Body of pancreas (tissue), 4 donors: Measurements from ENCODE around the gene PLPPR1. TPM values are rescaled to one million over a fixed set of nuclear protein-coding genes. Genes with fewer than 3 reads are reported as not detected.

Experiments
- ATAC-seq: fragments of 150-250 bp; one replicate; pipeline ENCODE4 v1.9.1; 2016
- DNase-seq, 4 donors: peaks; one replicate each; pipeline ENCODE4 v3.0.0-alpha.2; 2019
- H3K27ac ChIP-seq, 4 donors: fragments of 200-600 bp; sonication (generic); 1 replicate in 3 of 4; 2 replicates in 1 of 4; pipeline versions ENCODE4 v1.5.1 to v1.6.1; 2016 to 2019; ENCODE audit warnings: mild to moderate bottlenecking in 1 of 4, mixed read lengths in 1 of 4, moderate library complexity in 1 of 4
- H3K27me3 ChIP-seq, 2 donors: fragments of 200-600 bp; sonication (generic); one replicate each; pipeline ENCODE4 v1.6.0; 2016; ENCODE audit warnings: mild to moderate bottlenecking in 1 of 2
- H3K36me3 ChIP-seq, 2 donors: fragments of 200-600 bp; sonication (generic); replicated peaks in 1 of 2; 2 replicates each; pipeline ENCODE4 v1.5.1; 2016; ENCODE audit warnings: low read depth in 2 of 2; ENCODE audit not compliant: insufficient read depth in 1 of 2
- H3K4me1 ChIP-seq: fragments of 200-600 bp; sonication (generic); one replicate; pipeline ENCODE4 v1.6.0; 2016
- H3K4me3 ChIP-seq, 2 donors: fragments of 200-600 bp; sonication (generic); 1 replicate in 1 of 2; 2 replicates in 1 of 2; pipeline ENCODE4 v1.5.1; 2016 to 2019
- H3K9me3 ChIP-seq, 3 donors: fragments of 200-600 bp; sonication (generic); 1 replicate in 2 of 3; 2 replicates in 1 of 3; pipeline ENCODE4 v1.5.1; 2016
- CTCF ChIP-seq, 7 experiments: fragments of 450-650 bp in 4 of 7; fragments of 200-600 bp in 3 of 7; sonication (generic) in 3 of 7; IDR thresholded peaks; one replicate each; pipeline ENCODE4 v1.5.1; 2016 to 2019; ENCODE audit warnings: antibody characterized with exemption in 7 of 7
- POLR2A ChIP-seq, 3 donors: fragments of 450-650 bp; IDR thresholded peaks; one replicate each; pipeline ENCODE4 v1.6.1; 2016; ENCODE audit warnings: antibody characterized with exemption in 3 of 3, mild to moderate bottlenecking in 2 of 3
- WGBS, 2 donors: methylation state at CpG; one replicate each; pipeline ENCODE4 v1.1.5; 2017; 5-methylcytosine and 5-hydroxymethylcytosine counted together
- intact Hi-C: fragments of 100-400 bp; cut with DNase I; formaldehyde crosslinking; loops from one replicate; pipeline ENCODE4 v1.15.1; 2023
- total RNA-seq, 2 donors: library from RNA; depleted of rRNA; stranded (reverse); fragments of >200 nt; gene quantifications; one replicate each; pipeline ENCODE4 v1.1.0, GENCODE V29; 2016

PLPPR1 gene
- total RNA-seq, 2 donors from 2014 or later, result 0.26 TPM; not detected in 1

GRCh38 chr9:101354765-101355708 is 326.5 kb downstream of the PLPPR1 start:
- Histone ChIP-seq H3K4me3 (no peak overlapping the region), H3K9me3 (no peaks in the 10 kb centered on the region), H3K36me3 (no peaks in the 10 kb centered on the region), H3K27me3 (no peaks in the 10 kb centered on the region), H3K27ac (peak overlapping the region in 3 of 4 donors; percentile 9 to 42 (median 14)), H3K4me1 (peaks cover 16% of the 10 kb centered on the region)
- WGBS, 2 donors, result 49 to 63% methylated on average over 6 to 7 of the region's 7 CpGs
- DNase-seq (no peak), ATAC-seq (no peak)
- no peak for TF ChIP-seq CTCF (IDR thresholded peaks at IDR 0.05)
- intact Hi-C loops, result no loop called here

GRCh38 chr9:101356619-101357018 is 328.1 kb downstream of the PLPPR1 start:
- Histone ChIP-seq H3K27me3 (no peaks in the 10 kb centered on the region), H3K9me3 (no peaks in the 10 kb centered on the region), H3K4me1 (peaks cover 16% of the 10 kb centered on the region), H3K4me3 (no peak overlapping the region), H3K27ac (no peak overlapping the region), H3K36me3 (no peaks in the 10 kb centered on the region)
- DNase-seq, result no peak
- WGBS, 2 donors, result 30 to 50% methylated on average over 1 of the region's 1 CpG
- intact Hi-C loops, result no loop called here
- no peak for TF ChIP-seq CTCF (IDR thresholded peaks at IDR 0.05)
- no peak for TF ChIP-seq POLR2A (IDR thresholded peaks at IDR 0.05)
- no peak for ATAC-seq

GRCh38 chr9:101359679-101360078 is 331.2 kb downstream of the PLPPR1 start:
- no peaks in the 10 kb centered on the region for H3K9me3 ChIP-seq
- intact Hi-C loops, result no loop called here
- 62 to 77% methylated on average over 1 of the region's 1 CpG for WGBS, 2 donors
- H3K27ac ChIP-seq, result no peak overlapping the region
- H3K4me1 ChIP-seq, result peaks cover 7% of the 10 kb centered on the region
- TF ChIP-seq CTCF (IDR thresholded peaks at IDR 0.05), result no peak
- no peak for TF ChIP-seq POLR2A (IDR thresholded peaks at IDR 0.05)
- H3K36me3 ChIP-seq, result no peaks in the 10 kb centered on the region
- H3K4me3 ChIP-seq, result no peak overlapping the region
- DNase-seq (no peak), ATAC-seq (no peak)
- no peaks in the 10 kb centered on the region for H3K27me3 ChIP-seq

- intact Hi-C loops, result no loop called here
- Histone ChIP-seq H3K27ac (no peak overlapping the region), H3K36me3 (no peaks in the 10 kb centered on the region), H3K4me3 (no peak overlapping the region), H3K4me1 (peaks cover 2% of the 10 kb centered on the region), H3K9me3 (no peaks in the 10 kb centered on the region), H3K27me3 (no peaks in the 10 kb centered on the region)
- DNase-seq (no peak), ATAC-seq (no peak)
- TF ChIP-seq POLR2A (IDR thresholded peaks at IDR 0.05) (no peak), CTCF (IDR thresholded peaks at IDR 0.05) (no peak)
These were observed 332.1 kb downstream of the PLPPR1 start for GRCh38 chr9:101360647-101361046.

GRCh38 chr9:101362450-101362849 is 333.9 kb downstream of the PLPPR1 start:
- TF ChIP-seq CTCF (IDR thresholded peaks at IDR 0.05), result no peak
- intact Hi-C loops, result no loop called here
- no peak overlapping the region for H3K4me3 ChIP-seq

More at GRCh38 chr9:101362450-101362849, 333.9 kb downstream of the PLPPR1 start:
- no peak for ATAC-seq
- peaks cover 19% of the 10 kb centered on the region for H3K4me1 ChIP-seq
- H3K27me3 ChIP-seq, result no peaks in the 10 kb centered on the region
- 80 to 81% methylated on average over 5 of the region's 5 CpGs for whole genome bisulfite sequencing, 2 donors
- no peak overlapping the region for H3K27ac ChIP-seq
- no peaks in the 10 kb centered on the region for H3K9me3 ChIP-seq
- H3K36me3 ChIP-seq, result no peaks in the 10 kb centered on the region
- DNase-seq, result no peak
